Amniotic epithelial cell (primary cell): ENCODE data around the gene SHISAL2B.
"Not testable (repeated sequence)": the region's sequence is repeated elsewhere in the genome, so short reads cannot be mapped to it uniquely, and the experiment has no call there.

Source experiments
- DNase-seq: peaks from one replicate; pipeline ENCODE4 v3.0.0-alpha.2; 2010; ENCODE audit warnings: low read depth

Gene SHISAL2B

GRCh38 chr5:64700765-64701164 lies 10.5 kb downstream of the SHISAL2B start:
- DNase-seq = no peak

- not testable (repeated sequence) for DNase-seq
Measured at GRCh38 chr5:64706074-64706473, 15.8 kb downstream of the SHISAL2B start.

- DNase-seq = no peak
Measured at GRCh38 chr5:64707191-64707590, 16.9 kb downstream of the SHISAL2B start.

- DNase-seq = not testable (repeated sequence)
Measured at GRCh38 chr5:64714495-64714894, 24.2 kb downstream of the SHISAL2B start.

- DNase-seq = no peak
Measured at GRCh38 chr5:64722588-64722987, 32.3 kb downstream of the SHISAL2B start.

- no peak for DNase-seq
Measured at GRCh38 chr5:64727150-64727549, 36.8 kb downstream of the SHISAL2B start.

- DNase-seq = no peak
Measured at GRCh38 chr5:64742411-64742810, 52.1 kb downstream of the SHISAL2B start.

- DNase-seq = peak; percentile 11
Measured at GRCh38 chr5:64742821-64743220, 52.5 kb downstream of the SHISAL2B start.

GRCh38 chr5:64744914-64745313 lies 54.6 kb downstream of the SHISAL2B start:
- DNase-seq = no peak

GRCh38 chr5:64746446-64746845 lies 56.1 kb downstream of the SHISAL2B start:
- peak; percentile 25 for DNase-seq

- no peak for DNase-seq
Measured at GRCh38 chr5:64749385-64749784, 59.1 kb downstream of the SHISAL2B start.

- DNase-seq = no peak
Measured at GRCh38 chr5:64754066-64754465, 63.8 kb downstream of the SHISAL2B start.

GRCh38 chr5:64758901-64759300 lies 68.6 kb downstream of the SHISAL2B start:
- DNase-seq = no peak

GRCh38 chr5:64759960-64760660 lies 69.8 kb downstream of the SHISAL2B start:
- no peak for DNase-seq

GRCh38 chr5:64763948-64764503 lies 73.7 kb downstream of the SHISAL2B start:
- DNase-seq = no peak

- peak; percentile 43 for DNase-seq
Measured at GRCh38 chr5:64765804-64766504, 75.7 kb downstream of the SHISAL2B start.

- DNase-seq = no peak
Measured at GRCh38 chr5:64766941-64767340, 76.6 kb downstream of the SHISAL2B start.
